ENCODE results near the gene BTBD9. TPM values are rescaled to one million over a fixed set of nuclear protein-coding genes. Genes with fewer than 3 reads are reported as not detected.

Gene BTBD9
- total RNA-seq, 1 experiment from 2014 or later, result 4.3 TPM

- Histone ChIP-seq H2AFZ (ENCODE audit: low read length) (no peak overlapping the region), H3K4me3 (ENCODE audit: low read length) (no peak overlapping the region), H3K79me2 (ENCODE audit: low read length) (no peaks in the 10 kb centered on the region), H3K4me1 (ENCODE audit: insufficient read depth, low read length) (no peaks in the 10 kb centered on the region), H3K27ac (ENCODE audit: low read length) (no peak overlapping the region), H3K27me3 (ENCODE audit: low read length) (no peaks in the 10 kb centered on the region), H3K9me2 (replicated peaks; ENCODE audit: low read length) (no peaks in the 10 kb centered on the region), H3K9ac (ENCODE audit: low read length) (no peak overlapping the region), H3K4me2 (ENCODE audit: low read length) (no peak overlapping the region), H3F3A (ENCODE audit: low read length, unreplicated experiment) (no peaks in the 10 kb centered on the region), H3K36me3 (ENCODE audit: low read depth, low read length) (peaks cover 56% of the 10 kb centered on the region), H4K20me1 (ENCODE audit: low read length) (no peaks in the 10 kb centered on the region), H3K9me3 (ENCODE audit: low read length) (no peaks in the 10 kb centered on the region)
- intact Hi-C loops (cut with micrococcal nuclease), result loop anchor here (10.0 kb wide), 1 partner anchor 645 kb away; no protein-coding TSS in a partner anchor
- TF ChIP-seq EZH2 (IDR thresholded peaks at IDR 0.05; ENCODE audit: low read length, unreplicated experiment), result no peak
- BruUV-seq (replicated peaks), result no TSS peak
- ChIA-PET CTCF (no interaction called here), POLR2A (ENCODE audit: unreplicated experiment) (no interaction called here)
- no peak for ATAC-seq
- DNase-seq, result no peak
Measured at GRCh38 chr6:38679668-38680067, 39.9 kb upstream of the BTBD9 start.

GRCh38 chr6:38678178-38678760 is 38.5 kb upstream of the BTBD9 start:
- Histone ChIP-seq H3K27ac (ENCODE audit: low read length) (no peak overlapping the region), H3K27me3 (ENCODE audit: low read length) (no peaks in the 10 kb centered on the region), H3K79me2 (ENCODE audit: low read length) (no peaks in the 10 kb centered on the region), H3K4me2 (ENCODE audit: low read length) (no peak overlapping the region), H3K9ac (ENCODE audit: low read length) (no peak overlapping the region), H3F3A (ENCODE audit: low read length, unreplicated experiment) (no peaks in the 10 kb centered on the region), H3K9me3 (ENCODE audit: low read length) (no peaks in the 10 kb centered on the region), H3K4me3 (ENCODE audit: low read length) (no peak overlapping the region), H2AFZ (ENCODE audit: low read length) (no peak overlapping the region), H3K9me2 (replicated peaks; ENCODE audit: low read length) (no peaks in the 10 kb centered on the region), H3K36me3 (ENCODE audit: low read depth, low read length) (peaks cover 53% of the 10 kb centered on the region), H3K4me1 (ENCODE audit: insufficient read depth, low read length) (no peaks in the 10 kb centered on the region), H4K20me1 (ENCODE audit: low read length) (no peaks in the 10 kb centered on the region)
- ChIA-PET CTCF (no interaction called here), POLR2A (ENCODE audit: unreplicated experiment) (no interaction called here)
- no peak for DNase-seq
- intact Hi-C loops (cut with micrococcal nuclease), result loop anchor here (10.0 kb wide), 1 partner anchor 643 kb away; no protein-coding TSS in a partner anchor
- ATAC-seq, result no peak
- no TSS peak for BruUV-seq (replicated peaks)
- TF ChIP-seq CTCF (conservative IDR thresholded peaks at IDR 0.05; ENCODE audit: low read depth, low read length) (no peak), EZH2phosphoT487 (IDR thresholded peaks at IDR 0.05; ENCODE audit: borderline replicate concordance, low read length) (no peak), EZH2 (IDR thresholded peaks at IDR 0.05; ENCODE audit: low read length, unreplicated experiment) (no peak)

- no peak for DNase-seq
- Histone ChIP-seq H3K4me3 (ENCODE audit: low read length) (no peak overlapping the region), H3K4me2 (ENCODE audit: low read length) (no peak overlapping the region), H3K4me1 (ENCODE audit: insufficient read depth, low read length) (no peaks in the 10 kb centered on the region), H3F3A (ENCODE audit: low read length, unreplicated experiment) (no peaks in the 10 kb centered on the region), H3K9me3 (ENCODE audit: low read length) (no peaks in the 10 kb centered on the region), H3K9ac (ENCODE audit: low read length) (no peak overlapping the region), H3K27ac (ENCODE audit: low read length) (no peak overlapping the region), H3K9me2 (replicated peaks; ENCODE audit: low read length) (no peaks in the 10 kb centered on the region), H2AFZ (ENCODE audit: low read length) (no peak overlapping the region), H3K36me3 (ENCODE audit: low read depth, low read length) (peaks cover 44% of the 10 kb centered on the region), H3K79me2 (ENCODE audit: low read length) (no peaks in the 10 kb centered on the region), H4K20me1 (ENCODE audit: low read length) (no peaks in the 10 kb centered on the region), H3K27me3 (ENCODE audit: low read length) (no peaks in the 10 kb centered on the region)
- no TSS peak for BruUV-seq (replicated peaks)
- TF ChIP-seq CTCF (conservative IDR thresholded peaks at IDR 0.05; ENCODE audit: low read depth, low read length) (no peak), EZH2phosphoT487 (IDR thresholded peaks at IDR 0.05; ENCODE audit: borderline replicate concordance, low read length) (no peak), EZH2 (IDR thresholded peaks at IDR 0.05; ENCODE audit: low read length, unreplicated experiment) (no peak)
- ChIA-PET POLR2A (ENCODE audit: unreplicated experiment) (no interaction called here), CTCF (no interaction called here)
- no peak for ATAC-seq
- intact Hi-C loops (cut with micrococcal nuclease), result loop anchor here (10.0 kb wide), 1 partner anchor 642 kb away; no protein-coding TSS in a partner anchor
Measured at GRCh38 chr6:38676974-38677544, 37.3 kb upstream of the BTBD9 start.

Data from PC-3 (cell line).